ENCODE data around the gene PCCA. TPM values are rescaled to one million over a fixed set of nuclear protein-coding genes. Genes with fewer than 3 reads are reported as not detected.
A peak's percentile ranks its signal among the peaks of the same experiment; 100 is the strongest.

Gene PCCA
- polyA plus RNA-seq, 2 of the 4 experiments (the other 2 are of a cell fraction): 13.2 to 13.7 TPM

DNA sequence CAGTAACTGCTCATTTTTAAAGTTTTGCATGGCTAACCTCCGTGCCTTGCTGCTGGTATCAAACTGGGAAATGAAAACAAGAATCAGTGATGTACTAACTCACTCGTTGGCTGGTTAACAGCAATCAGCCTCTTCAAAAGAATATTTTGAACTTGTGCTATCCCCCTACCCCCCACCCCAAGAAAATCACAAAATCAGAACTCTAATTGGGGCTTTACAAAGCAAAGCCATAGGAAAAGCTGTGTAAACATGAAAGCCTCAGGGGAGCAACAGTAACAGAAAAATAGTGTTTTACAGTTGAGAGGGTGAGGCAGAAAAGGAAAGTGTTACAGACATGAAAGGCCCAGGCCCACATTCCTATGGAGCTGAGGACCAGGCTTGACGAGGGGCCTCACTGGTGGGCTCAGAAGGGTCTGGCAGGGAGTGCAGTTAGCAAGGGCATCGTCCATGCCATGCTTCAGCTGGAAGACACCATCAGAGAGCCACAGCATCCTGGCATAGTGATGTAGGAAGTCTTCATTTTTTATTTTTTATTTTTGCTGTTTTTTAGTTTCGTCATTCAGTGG, 217.6 kb downstream of the PCCA start:
- no peak for TF ChIP-seq RAD21 (conservative IDR thresholded peaks at IDR 0.05 in 1 of 2, IDR thresholded peaks at IDR 0.05 in 1 of 2)
- no peak for TF ChIP-seq SMC3 (IDR thresholded peaks at IDR 0.05)
- TF ChIP-seq RARB (CRISPR knock-in tag; IDR thresholded peaks at IDR 0.05): no peak
- TF ChIP-seq, protein P1, sequence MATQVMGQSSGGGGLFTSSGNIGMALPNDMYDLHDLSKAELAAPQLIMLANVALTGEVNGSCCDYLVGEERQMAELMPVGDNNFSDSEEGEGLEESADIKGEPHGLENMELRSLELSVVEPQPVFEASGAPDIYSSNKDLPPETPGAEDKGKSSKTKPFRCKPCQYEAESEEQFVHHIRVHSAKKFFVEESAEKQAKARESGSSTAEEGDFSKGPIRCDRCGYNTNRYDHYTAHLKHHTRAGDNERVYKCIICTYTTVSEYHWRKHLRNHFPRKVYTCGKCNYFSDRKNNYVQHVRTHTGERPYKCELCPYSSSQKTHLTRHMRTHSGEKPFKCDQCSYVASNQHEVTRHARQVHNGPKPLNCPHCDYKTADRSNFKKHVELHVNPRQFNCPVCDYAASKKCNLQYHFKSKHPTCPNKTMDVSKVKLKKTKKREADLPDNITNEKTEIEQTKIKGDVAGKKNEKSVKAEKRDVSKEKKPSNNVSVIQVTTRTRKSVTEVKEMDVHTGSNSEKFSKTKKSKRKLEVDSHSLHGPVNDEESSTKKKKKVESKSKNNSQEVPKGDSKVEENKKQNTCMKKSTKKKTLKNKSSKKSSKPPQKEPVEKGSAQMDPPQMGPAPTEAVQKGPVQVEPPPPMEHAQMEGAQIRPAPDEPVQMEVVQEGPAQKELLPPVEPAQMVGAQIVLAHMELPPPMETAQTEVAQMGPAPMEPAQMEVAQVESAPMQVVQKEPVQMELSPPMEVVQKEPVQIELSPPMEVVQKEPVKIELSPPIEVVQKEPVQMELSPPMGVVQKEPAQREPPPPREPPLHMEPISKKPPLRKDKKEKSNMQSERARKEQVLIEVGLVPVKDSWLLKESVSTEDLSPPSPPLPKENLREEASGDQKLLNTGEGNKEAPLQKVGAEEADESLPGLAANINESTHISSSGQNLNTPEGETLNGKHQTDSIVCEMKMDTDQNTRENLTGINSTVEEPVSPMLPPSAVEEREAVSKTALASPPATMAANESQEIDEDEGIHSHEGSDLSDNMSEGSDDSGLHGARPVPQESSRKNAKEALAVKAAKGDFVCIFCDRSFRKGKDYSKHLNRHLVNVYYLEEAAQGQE (IDR thresholded peaks at IDR 0.05): no peak
- TF ChIP-seq KDM1A (IDR thresholded peaks at IDR 0.05; ENCODE audit: low read depth): no peak
- no peak for TF ChIP-seq FOXS1 (CRISPR knock-in tag; IDR thresholded peaks at IDR 0.05)
- TF ChIP-seq, protein P2, sequence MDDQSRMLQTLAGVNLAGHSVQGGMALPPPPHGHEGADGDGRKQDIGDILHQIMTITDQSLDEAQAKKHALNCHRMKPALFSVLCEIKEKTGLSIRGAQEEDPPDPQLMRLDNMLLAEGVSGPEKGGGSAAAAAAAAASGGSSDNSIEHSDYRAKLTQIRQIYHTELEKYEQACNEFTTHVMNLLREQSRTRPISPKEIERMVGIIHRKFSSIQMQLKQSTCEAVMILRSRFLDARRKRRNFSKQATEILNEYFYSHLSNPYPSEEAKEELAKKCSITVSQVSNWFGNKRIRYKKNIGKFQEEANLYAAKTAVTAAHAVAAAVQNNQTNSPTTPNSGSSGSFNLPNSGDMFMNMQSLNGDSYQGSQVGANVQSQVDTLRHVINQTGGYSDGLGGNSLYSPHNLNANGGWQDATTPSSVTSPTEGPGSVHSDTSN (IDR thresholded peaks at IDR 0.05): no peak
- POLR2A ChIA-PET: no interaction called here
- Histone ChIP-seq H3K4me2 (no peak overlapping the region), H3K9me3 (no peaks in the 10 kb centered on the region), H3K4me1 (no peaks in the 10 kb centered on the region), H3K27ac (no peak overlapping the region), H3K4me3 (no peak overlapping the region)
- FAIRE-seq: no peak
- no peak for ATAC-seq
- CTCF ChIA-PET: no interaction called here
- no peak for DNase-seq (ENCODE audit: low read depth in 1 of 2, low spot score in 1 of 2)
- WGBS (ENCODE audit: missing lambda C conversion rate): 76% methylated on average over 5 of the region's 5 CpGs

DNA sequence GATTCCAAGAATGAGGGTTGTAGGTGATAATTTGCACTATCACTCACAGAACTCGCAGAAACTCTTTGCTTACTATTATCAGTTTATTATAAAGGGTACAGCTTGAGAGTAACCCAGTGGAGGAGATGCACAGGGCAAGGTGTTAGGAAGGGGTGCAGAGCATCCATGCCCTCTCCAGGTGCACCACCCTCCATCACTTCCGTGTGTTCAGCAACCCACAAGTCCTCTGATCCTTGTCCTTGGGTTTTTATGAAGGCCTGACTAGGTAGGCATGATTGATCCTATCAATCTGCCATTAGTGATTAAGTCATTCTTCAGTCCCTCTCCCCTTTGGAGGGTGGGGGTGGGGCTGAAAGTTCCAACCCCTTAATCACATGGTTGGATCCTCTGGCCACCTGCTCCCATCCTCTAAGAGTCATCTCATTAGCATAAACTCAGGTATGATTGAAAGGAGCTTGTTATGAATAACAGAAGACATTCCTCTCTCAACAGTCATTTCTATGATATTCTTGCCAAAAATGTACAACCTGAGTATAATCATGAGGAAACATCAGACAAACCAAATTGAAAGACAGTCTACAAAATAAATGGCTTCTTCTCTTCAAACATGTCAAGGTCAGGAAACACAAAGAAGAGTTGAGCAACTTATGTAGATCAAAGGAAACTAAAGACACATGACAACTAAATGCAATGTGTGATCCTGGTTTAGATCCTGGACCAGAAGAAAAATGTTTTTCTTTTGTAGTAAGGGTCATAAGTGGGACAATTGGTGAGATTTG, 225.4 kb downstream of the PCCA start:
- Histone ChIP-seq H3K4me2 (no peak overlapping the region), H3K27ac (no peak overlapping the region), H3K4me1 (0 out of 3 replicates have a peak, but pooled peaks cover 2% of the 10 kb centered on the region), H3K4me3 (no peak overlapping the region), H3K9me3 (no peaks in the 10 kb centered on the region)
- POLR2A ChIA-PET: no interaction called here
- no peak for DNase-seq (ENCODE audit: low read depth in 1 of 2, low spot score in 1 of 2)
- FAIRE-seq: peak; percentile 72
- WGBS (ENCODE audit: missing lambda C conversion rate): 95% methylated on average over 2 of the region's 2 CpGs
- no peak for TF ChIP-seq TP53 (CRISPR knock-in tag; IDR thresholded peaks at IDR 0.05)
- TF ChIP-seq JUNB (IDR thresholded peaks at IDR 0.05): no peak
- TF ChIP-seq EHMT2 (IDR thresholded peaks at IDR 0.05; ENCODE audit: low read depth): no peak
- no peak for TF ChIP-seq FOXS1 (CRISPR knock-in tag; IDR thresholded peaks at IDR 0.05)
- TF ChIP-seq MAZ (IDR thresholded peaks at IDR 0.05; ENCODE audit: borderline replicate concordance, low read depth, low read length): no peak
- TF ChIP-seq FOSL2 (IDR thresholded peaks at IDR 0.05): no peak
- TF ChIP-seq FOSL2 (CRISPR knock-in tag; IDR thresholded peaks at IDR 0.05): no peak
- no peak for TF ChIP-seq RFX5 (IDR thresholded peaks at IDR 0.05)
- no peak for TF ChIP-seq HOXB13 (CRISPR knock-in tag; IDR thresholded peaks at IDR 0.05; ENCODE audit: low read depth)
- TF ChIP-seq HOXB5 (CRISPR knock-in tag; IDR thresholded peaks at IDR 0.05): no peak
- TF ChIP-seq RNF2 (IDR thresholded peaks at IDR 0.05; ENCODE audit: borderline replicate concordance, low read depth): no peak
- no peak for TF ChIP-seq NFE2L2 (conservative IDR thresholded peaks at IDR 0.05; ENCODE audit: low read length)
- TF ChIP-seq, protein P3, sequence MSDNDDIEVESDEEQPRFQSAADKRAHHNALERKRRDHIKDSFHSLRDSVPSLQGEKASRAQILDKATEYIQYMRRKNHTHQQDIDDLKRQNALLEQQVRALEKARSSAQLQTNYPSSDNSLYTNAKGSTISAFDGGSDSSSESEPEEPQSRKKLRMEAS (IDR thresholded peaks at IDR 0.05): no peak
- TF ChIP-seq HEYL (CRISPR knock-in tag; IDR thresholded peaks at IDR 0.05): no peak
- no peak for TF ChIP-seq MYC (IDR thresholded peaks at IDR 0.05; ENCODE audit: borderline replicate concordance, low read length)
- no peak for TF ChIP-seq PHF8 (IDR thresholded peaks at IDR 0.05; ENCODE audit: borderline replicate concordance, low read depth)
- CTCF ChIA-PET: no interaction called here
- no peak for ATAC-seq

Data from A549 (cell line).